Suppressor macrophage treated with lipopolysaccharide for 4 hours (primary cell): ENCODE data around the gene UPK3B.
"Not testable (repeated sequence)": the region's sequence is repeated elsewhere in the genome, so short reads cannot be mapped to it uniquely, and the experiment has no call there.

Experiments used
- DNase-seq: peaks from one replicate; pipeline ENCODE4 v3.0.0-alpha.2; 2020

Gene UPK3B

GRCh38 chr7:76513817-76514799 lies 3.8 kb downstream of the UPK3B start:
- no peak for DNase-seq

- DNase-seq, result no peak
Observed at GRCh38 chr7:76514926-76515771, 4.8 kb downstream of the UPK3B start.

- no peak for DNase-seq
Observed at GRCh38 chr7:76515999-76516443, 5.7 kb downstream of the UPK3B start.

GRCh38 chr7:76516932-76517331 lies 6.6 kb downstream of the UPK3B start:
- not testable (repeated sequence) for DNase-seq

GRCh38 chr7:76526183-76526582 lies 15.8 kb downstream of the UPK3B start:
- not testable (repeated sequence) for DNase-seq

GRCh38 chr7:76531643-76532042 lies 21.3 kb downstream of the UPK3B start:
- DNase-seq, result not testable (repeated sequence)

- DNase-seq, result not testable (repeated sequence)
Observed at GRCh38 chr7:76543197-76543596, 32.8 kb downstream of the UPK3B start, which contains the start of gene SPDYE16. Gene SPDYE16, minus strand, starts transcription at chr7:76543297. Its CDS starts 1,838 bp downstream, at chr7:76541459.

GRCh38 chr7:76549025-76549854 lies 38.9 kb downstream of the UPK3B start:
- DNase-seq, result peak; percentile 81

- peak; percentile 9 for DNase-seq
Observed at GRCh38 chr7:76549855-76550248, 39.5 kb downstream of the UPK3B start.

- not testable (repeated sequence) for DNase-seq
Observed at GRCh38 chr7:76551992-76552391, 41.6 kb downstream of the UPK3B start.

GRCh38 chr7:76559685-76560084 lies 49.3 kb downstream of the UPK3B start:
- DNase-seq, result not testable (repeated sequence)

GRCh38 chr7:76560157-76560556 lies 49.8 kb downstream of the UPK3B start:
- DNase-seq, result not testable (repeated sequence)

- DNase-seq, result not testable (repeated sequence)
Observed at GRCh38 chr7:76561342-76561741, 51.0 kb downstream of the UPK3B start.

GRCh38 chr7:76565001-76565400 lies 54.6 kb downstream of the UPK3B start:
- not testable (repeated sequence) for DNase-seq
